Astrocyte (in vitro differentiated cells and primary cell): ENCODE data around the gene SLC35F6.

Source experiments
- CTCF ChIP-seq: IDR thresholded peaks from 2 replicates; pipeline ENCODE4 v1.5.1; 2011; ENCODE audit warnings: low read depth, mild to moderate bottlenecking, inconsistent platforms, low read length, moderate library complexity; ENCODE audit not compliant: insufficient read depth
- EZH2 ChIP-seq: IDR thresholded peaks from 2 replicates; pipeline ENCODE4 v1.6.1; 2012; ENCODE audit warnings: mild to moderate bottlenecking, low read length, inconsistent platforms; ENCODE audit not compliant: insufficient read depth

DNA sequence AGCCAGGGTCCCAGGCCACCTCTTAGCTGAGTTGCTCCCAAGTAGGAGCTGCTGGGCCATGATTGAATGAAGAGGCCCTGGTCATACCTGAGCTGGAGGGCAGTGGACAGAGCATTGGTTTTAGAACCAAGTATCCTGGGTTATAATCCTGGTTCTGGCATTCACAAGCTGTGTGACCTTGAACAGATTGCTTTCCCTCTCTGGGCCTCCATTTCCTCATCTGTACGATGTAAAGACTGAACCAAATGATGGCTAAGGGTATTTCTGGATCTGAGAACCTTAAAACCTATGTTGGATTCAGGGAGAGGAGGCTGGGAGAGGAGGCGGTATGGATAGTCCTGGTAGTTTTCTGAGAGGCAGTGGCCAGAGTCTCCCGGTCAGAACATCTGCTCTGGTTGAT lies 40.6 kb upstream of the SLC35F6 start:
- TF ChIP-seq CTCF (no peak), EZH2 (no peak)
